Lower leg skin (tissue), 4 donors: ENCODE results near the gene TRPT1. TPM values are rescaled to one million over a fixed set of nuclear protein-coding genes. Genes with fewer than 3 reads are reported as not detected.
A peak's percentile ranks its signal among the peaks of the same experiment; 100 is the strongest.

Source experiments
- DNase-seq, 2 donors: peaks; one replicate each; pipeline ENCODE4 v3.0.0-alpha.2; 2019; ENCODE audit warnings: low spot score in 2 of 2
- H3K4me3 ChIP-seq: fragments of 200-600 bp; sonication (generic); 2 replicates; pipeline ENCODE4 v1.5.1; 2017; ENCODE audit warnings: mild to moderate bottlenecking, low read depth; ENCODE audit not compliant: poor library complexity, severe bottlenecking
- POLR2A ChIP-seq, 2 donors: fragments of 450-650 bp; IDR thresholded peaks; one replicate each; pipeline ENCODE4 v1.6.1; 2016 to 2017; ENCODE audit warnings: antibody characterized with exemption in 2 of 2, mild to moderate bottlenecking in 1 of 2, moderate library complexity in 1 of 2
- WGBS, 2 donors: methylation state at CpG; one replicate each; pipeline ENCODE4 v1.1.5; 2018; 5-methylcytosine and 5-hydroxymethylcytosine counted together
- intact Hi-C: fragments of 100-400 bp; cut with DNase I; formaldehyde crosslinking; loops from one replicate; pipeline ENCODE4 v1.15.0; 2023; ENCODE audit warnings: low total_unique reads
- total RNA-seq, 4 donors: library from RNA; depleted of rRNA; stranded (reverse); fragments of >200 nt; gene quantifications; one replicate each; pipeline ENCODE4 v1.1.0, GENCODE V29; 2016
- TF ChIP-seq, protein P1 (sequence below), 3 donors: fragments of 450-650 bp; IDR thresholded peaks; one replicate each; pipeline ENCODE4 v1.5.1; 2016; ENCODE audit warnings: antibody characterized with exemption in 3 of 3, mild to moderate bottlenecking in 3 of 3, moderate library complexity in 2 of 3

TRPT1 gene
- total RNA-seq = 10 to 100 TPM; 36.9 to 66.6 (median 44.1) TPM

DNA sequence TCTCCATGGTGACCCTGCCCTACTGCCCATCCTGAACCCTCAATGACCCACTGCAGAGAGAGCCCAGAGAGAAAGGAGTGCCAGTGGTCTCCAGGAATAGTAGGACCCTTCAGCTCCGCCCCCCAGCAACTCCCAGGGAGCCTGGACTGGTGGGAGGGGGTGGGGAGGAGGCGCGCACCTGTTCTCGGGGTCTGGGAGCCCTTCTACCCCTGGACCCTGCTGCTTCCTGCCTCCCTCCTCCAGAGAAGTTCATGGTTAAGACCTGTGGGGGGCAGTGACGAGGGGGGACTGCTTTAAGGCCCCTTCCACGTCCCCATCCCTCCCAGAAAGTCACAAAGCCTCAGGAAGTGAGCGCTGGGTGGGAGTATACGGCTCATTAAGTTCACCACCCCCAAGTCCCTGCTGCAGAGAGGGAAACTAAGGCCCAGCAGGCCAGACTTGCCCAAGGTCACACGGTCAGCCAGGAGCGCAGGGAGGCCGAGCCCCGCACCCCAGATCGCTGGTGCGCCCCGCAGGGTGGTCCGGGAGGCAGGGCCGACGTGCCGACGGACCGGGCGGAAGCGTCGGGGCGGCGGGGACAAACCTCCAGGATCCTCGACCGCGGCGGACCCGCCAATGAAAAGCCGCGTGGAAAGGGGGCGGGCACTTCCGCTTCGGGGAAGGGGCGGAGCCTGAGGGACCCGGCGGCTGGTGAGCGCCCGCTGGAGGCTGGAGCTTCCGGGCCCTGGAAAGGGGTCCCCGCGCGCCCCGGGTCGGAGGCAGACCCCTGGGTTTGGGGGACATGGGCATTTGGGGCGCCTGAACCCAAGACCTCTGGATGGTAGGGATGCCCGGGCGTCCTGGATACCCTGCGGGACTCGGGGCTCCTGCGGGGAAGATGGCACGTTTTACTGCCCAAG lies at the start of gene TRPT1, which contains the start of gene NUDT22:
Gene TRPT1 (minus strand): TSS at position 579 of the 899 bp plus-strand sequence. CDS start 326 bp downstream, at position 253.
Gene NUDT22 (plus strand): TSS at position 667 of the 899 bp plus-strand sequence. CDS start 379 bp downstream, outside the sequence.
- peak; percentile 89 to 99 for DNase-seq
- H3K4me3 ChIP-seq = peak within 1 kb of the TSS; percentile 72
- peak in 1 of 2 donors; percentile 57 for TF ChIP-seq POLR2A (IDR thresholded peaks at IDR 0.05)
- TF ChIP-seq, protein P1, sequence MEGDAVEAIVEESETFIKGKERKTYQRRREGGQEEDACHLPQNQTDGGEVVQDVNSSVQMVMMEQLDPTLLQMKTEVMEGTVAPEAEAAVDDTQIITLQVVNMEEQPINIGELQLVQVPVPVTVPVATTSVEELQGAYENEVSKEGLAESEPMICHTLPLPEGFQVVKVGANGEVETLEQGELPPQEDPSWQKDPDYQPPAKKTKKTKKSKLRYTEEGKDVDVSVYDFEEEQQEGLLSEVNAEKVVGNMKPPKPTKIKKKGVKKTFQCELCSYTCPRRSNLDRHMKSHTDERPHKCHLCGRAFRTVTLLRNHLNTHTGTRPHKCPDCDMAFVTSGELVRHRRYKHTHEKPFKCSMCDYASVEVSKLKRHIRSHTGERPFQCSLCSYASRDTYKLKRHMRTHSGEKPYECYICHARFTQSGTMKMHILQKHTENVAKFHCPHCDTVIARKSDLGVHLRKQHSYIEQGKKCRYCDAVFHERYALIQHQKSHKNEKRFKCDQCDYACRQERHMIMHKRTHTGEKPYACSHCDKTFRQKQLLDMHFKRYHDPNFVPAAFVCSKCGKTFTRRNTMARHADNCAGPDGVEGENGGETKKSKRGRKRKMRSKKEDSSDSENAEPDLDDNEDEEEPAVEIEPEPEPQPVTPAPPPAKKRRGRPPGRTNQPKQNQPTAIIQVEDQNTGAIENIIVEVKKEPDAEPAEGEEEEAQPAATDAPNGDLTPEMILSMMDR (IDR thresholded peaks at IDR 0.05) = no peak
- 0 to 1% methylated on average over 23 to 34 of the region's 54 CpGs for WGBS, 2 donors
- intact Hi-C loops = no loop called here

DNA sequence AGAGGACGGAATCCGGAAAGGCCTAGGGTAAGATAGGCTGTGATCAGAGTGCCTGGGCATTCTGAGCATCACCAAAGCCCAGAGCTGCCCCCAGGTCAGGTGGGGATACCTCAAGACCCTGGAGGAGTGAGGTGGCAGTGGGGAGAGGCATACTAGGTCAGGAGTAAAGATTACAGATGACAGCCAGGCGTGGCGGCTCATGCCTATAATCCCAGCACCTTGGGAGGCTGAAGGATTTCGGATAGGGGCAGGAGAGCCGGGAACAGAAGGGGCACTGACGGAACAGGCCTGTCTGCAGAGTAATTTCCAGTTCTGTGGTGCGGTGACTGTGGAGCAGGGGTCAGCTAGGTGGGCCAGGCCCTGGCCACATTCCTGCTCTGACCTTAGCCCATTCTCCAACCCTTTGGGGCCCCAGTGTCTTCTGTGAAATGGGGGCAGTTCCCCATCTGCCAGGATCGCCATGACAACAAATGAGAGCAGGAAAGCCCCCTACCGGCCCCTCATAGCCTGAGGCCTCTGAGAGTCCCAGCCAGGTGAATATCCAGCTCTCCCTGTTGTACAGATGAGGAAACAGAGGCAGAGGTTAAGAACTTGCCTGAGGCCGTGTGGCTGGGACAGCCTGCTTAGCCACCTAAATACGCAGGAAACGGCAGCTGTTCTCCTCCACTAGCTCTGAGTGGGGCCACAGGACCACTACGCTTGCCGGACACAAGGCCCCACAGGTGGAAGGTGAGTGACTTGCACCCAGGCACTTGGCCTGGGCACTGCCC lies 49.2 kb upstream of the TRPT1 start:
- H3K4me3 ChIP-seq = no peak overlapping the region
- DNase-seq = no peak
- intact Hi-C loops = no loop called here
- 82 to 85% methylated on average over 12 to 15 of the region's 15 CpGs for WGBS, 2 donors
- TF ChIP-seq, protein P1 (IDR thresholded peaks at IDR 0.05) = no peak
- no peak for TF ChIP-seq POLR2A (IDR thresholded peaks at IDR 0.05)

GRCh38 chr11:64269540-64270220 lies 43.7 kb upstream of the TRPT1 start:
- DNase-seq = peak; percentile 98 to 99
- intact Hi-C loops = no loop called here
- TF ChIP-seq, protein P1 (IDR thresholded peaks at IDR 0.05) = no peak
- no peak for TF ChIP-seq POLR2A (IDR thresholded peaks at IDR 0.05)
- 0 to 1% methylated on average over 26 to 34 of the region's 58 CpGs for WGBS, 2 donors
- H3K4me3 ChIP-seq = peak overlapping the region; percentile 72

DNA sequence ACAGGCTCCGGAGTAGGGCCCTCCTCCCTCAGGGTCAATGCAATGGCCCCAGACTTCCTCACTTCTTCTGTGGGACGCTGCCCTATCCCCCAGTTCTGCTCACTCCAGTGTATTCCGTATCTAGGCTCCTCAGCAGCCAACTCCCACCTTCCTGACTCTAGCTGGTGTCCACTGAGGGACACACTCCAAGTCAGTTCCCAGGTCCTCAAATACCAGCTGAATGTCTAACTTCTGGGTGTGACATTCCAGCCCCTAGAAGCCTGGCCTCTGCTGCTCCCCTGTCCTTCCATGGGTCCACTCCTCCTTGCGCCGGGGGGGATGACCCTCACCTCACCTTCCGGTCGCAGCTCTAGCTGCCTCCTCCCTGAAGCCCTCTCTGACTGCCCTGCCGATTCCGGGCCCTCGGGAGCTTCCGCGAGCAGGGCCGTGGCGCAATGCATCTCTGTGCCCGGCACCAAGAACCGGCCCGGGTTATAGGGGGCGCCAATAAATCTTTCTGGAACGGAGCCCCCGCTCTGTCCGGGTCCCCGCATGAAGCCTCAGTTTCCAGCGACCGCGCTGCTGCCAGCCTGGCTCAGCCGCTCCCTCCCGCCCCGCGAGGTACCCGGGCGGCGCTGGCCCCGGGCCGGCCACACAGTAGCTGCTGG lies 43.0 kb upstream of the TRPT1 start:
- H3K4me3 ChIP-seq = peak overlapping the region; percentile 70
- peak in 1 of 2 donors; percentile 94 for DNase-seq
- 1% methylated on average over 19 to 24 of the region's 34 CpGs for WGBS, 2 donors
- TF ChIP-seq POLR2A (IDR thresholded peaks at IDR 0.05) = no peak
- TF ChIP-seq, protein P1 (IDR thresholded peaks at IDR 0.05) = no peak
- intact Hi-C loops = no loop called here
